ENCODE results near the gene PTPRCAP.
A peak's percentile ranks its signal among the peaks of the same experiment; 100 is the strongest.

The PTPRCAP gene

DNA sequence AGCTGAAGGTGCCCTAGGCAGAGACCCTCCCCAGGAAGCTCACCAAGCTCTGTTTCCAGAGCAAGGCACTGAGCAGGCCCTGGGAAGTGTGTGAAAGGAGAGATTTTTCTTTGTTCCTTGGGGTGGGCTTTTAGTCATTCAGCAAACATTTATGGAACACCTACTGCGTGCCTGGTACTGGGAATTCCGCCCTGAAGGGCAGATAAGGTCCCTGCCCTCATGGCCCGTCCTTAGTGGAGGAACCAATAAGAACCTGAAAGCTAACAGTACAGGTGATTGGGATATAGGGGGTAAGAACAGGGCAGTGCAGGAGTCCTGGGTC, 27.7 kb upstream of the PTPRCAP start:
- DNase-seq (ENCODE audit: low read depth), result no peak

GRCh38 chr11:67464411-67465188, 27.1 kb upstream of the PTPRCAP start:
- peak; percentile 86 for DNase-seq (ENCODE audit: low read depth)

GRCh38 chr11:67463680-67464410, 26.4 kb upstream of the PTPRCAP start:
- DNase-seq (ENCODE audit: low read depth), result no peak

- no peak for DNase-seq (ENCODE audit: low read depth)
Observed at GRCh38 chr11:67463186-67463585, 25.7 kb upstream of the PTPRCAP start.

DNA sequence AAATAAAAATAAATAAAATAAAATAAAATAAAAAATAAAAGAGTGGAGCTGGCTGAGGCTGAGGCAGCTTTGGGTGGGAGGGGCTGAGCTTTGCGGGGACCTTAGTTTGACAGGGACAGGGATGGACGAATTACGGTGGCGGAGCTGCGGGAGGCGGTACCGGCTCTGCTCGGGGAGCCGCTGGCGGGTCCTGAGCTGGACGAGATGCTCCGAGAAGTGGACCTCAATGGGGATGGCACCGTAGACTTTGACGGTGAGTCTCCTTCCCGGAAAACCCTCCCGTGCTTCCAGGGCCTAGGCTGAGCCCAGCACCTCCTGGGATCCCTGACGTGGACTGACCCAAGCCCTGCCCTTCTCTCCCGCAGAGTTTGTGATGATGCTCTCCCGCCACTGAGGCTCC, 20.8 kb upstream of the PTPRCAP start:
- no peak for DNase-seq (ENCODE audit: low read depth)

- no peak for DNase-seq (ENCODE audit: low read depth)
Observed at GRCh38 chr11:67457453-67457852, 20.0 kb upstream of the PTPRCAP start.

DNA sequence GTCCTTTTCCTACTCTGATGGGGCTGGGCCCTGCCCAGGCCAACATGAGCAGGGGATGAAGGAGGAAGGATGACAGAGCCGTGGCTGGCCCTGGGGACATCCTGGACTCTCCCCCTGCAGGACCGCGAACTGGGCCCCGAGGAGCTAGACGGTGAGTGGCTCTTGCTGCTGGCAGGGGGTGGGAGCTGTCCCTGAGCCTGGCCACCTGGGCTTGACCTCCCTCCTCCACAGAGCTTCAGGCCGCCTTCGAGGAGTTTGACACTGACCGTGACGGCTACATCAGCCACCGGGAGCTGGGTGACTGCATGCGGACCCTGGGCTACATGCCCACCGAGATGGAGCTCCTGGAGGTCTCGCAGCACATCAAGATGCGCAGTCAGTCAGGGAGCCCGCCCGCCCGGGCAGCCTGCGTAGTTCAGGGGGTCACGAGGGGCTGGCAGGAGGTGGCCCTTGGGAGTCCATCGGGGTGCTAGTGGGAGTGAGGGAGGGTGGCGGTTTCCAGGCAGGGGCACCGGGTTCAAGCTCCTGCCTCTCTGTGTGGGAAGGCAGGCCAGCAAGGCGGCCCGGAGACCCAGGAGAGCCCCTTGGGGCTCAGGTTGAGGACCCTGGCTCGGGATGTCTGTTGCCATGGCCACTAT, 18.7 kb upstream of the PTPRCAP start:
- DNase-seq (ENCODE audit: low read depth), result no peak

- DNase-seq (ENCODE audit: low read depth), result no peak
Observed at GRCh38 chr11:67455054-67455453, 17.6 kb upstream of the PTPRCAP start, which contains the start of gene CABP4. Gene CABP4 (plus strand): TSS chr11:67455354. CDS start chr11:67455424, 70 bp downstream.

GRCh38 chr11:67453816-67454732, 16.6 kb upstream of the PTPRCAP start:
- no peak for DNase-seq (ENCODE audit: low read depth)

DNA sequence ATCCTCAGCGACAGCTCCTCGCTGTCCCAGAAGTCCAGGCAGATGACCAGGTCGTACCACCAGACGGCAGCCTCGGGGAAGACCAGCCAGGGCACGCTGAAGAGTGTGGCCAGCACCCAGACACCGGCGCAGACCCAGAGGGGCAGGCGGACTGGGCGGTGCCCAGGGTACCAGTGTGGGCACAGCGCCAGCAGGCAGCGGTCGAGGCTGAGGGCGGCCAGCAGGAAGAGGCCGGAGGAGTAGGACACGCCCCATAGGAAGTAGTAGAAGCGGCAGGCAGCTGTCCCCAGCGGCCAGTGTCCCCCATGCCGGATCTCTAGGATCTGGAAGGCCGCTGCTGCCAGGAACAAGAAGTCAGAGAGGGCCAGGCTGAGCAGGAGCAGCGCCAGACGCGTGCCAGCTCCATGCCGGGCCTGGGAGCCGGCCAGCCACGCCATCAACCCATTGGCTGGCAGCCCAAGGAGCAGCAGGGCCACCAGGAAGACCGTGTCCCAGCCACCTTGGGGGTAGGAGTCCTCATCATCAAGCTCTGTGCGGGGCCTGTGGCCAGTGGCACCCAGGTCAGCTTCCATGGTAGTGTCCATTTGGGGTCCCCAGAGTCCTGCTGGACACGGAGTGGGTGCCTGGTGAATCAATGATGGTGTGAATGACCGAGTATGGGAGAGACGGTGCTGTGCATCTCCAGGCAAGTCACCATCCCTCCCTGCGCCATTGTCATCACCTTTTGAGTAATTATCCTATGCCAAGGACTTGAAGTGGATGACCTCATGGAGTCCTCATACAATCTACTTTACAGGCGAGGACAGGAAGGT, 14.9 kb upstream of the PTPRCAP start, which contains the start of gene GPR152:
Gene GPR152 (minus strand): TSS at position 589 of the 812 bp plus-strand sequence. CDS start 5 bp downstream, at position 584.
- DNase-seq (ENCODE audit: low read depth), result no peak

GRCh38 chr11:67451658-67451976, 14.1 kb upstream of the PTPRCAP start:
- no peak for DNase-seq (ENCODE audit: low read depth)

- DNase-seq (ENCODE audit: low read depth), result no peak
Observed at GRCh38 chr11:67450796-67451657, 13.5 kb upstream of the PTPRCAP start.

DNA sequence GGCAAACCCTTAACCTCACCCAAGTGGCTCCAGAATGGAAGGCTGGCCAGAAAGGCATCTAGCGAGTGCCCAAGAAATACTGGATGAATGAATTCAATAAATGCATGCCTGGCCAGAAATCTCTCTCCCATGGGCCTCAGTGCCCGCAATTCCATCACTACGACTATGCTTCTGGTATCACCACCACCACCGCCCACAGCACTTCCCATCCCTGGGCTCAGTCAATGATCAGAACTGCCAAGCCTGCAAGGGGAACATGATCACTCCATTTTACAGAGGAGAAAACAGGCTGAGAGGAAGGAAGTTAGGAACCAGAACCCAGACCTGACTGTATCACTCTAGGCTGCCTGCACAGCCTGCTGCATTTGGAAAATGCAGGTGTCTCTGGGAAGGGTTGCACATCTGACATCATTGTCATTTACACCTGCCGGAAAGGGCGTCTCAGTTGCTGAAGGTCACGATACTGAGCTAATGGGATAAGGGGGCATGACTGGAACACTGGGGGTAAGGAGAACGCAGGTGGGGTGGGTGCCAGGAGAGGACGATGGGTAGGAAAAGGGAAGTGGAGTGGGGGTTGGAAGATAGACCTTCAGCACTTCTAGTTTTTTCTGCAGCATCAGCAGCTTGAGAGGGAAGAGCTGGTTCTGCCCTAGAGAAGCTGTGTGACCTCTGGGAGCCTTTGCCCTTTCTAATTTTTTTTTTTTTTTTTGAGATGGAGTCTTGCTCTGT, 11.8 kb upstream of the PTPRCAP start:
- DNase-seq (ENCODE audit: low read depth), result no peak

GRCh38 chr11:67448220-67448609, 10.7 kb upstream of the PTPRCAP start:
- DNase-seq (ENCODE audit: low read depth), result no peak

DNA sequence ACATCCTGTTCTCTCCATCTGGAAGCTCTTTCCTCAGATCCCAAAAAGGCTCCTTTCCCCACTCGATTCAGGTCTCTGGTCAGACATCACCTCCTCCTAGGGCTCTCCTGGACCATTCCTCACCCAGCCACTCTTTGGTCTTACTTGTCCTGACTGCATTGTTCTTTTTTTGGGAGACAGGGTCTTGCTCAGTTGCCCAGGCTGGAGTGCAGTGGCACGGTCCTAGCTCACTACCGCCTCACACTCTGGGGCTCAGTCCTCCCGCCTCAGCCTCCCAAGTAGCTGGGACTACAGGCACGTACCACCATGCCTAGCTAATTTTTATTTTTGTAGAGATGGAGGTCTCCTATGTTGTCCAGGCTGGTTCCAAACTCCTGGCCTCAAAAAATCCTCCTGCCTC, 8.0 kb upstream of the PTPRCAP start:
- DNase-seq (ENCODE audit: low read depth), result no peak

DNA sequence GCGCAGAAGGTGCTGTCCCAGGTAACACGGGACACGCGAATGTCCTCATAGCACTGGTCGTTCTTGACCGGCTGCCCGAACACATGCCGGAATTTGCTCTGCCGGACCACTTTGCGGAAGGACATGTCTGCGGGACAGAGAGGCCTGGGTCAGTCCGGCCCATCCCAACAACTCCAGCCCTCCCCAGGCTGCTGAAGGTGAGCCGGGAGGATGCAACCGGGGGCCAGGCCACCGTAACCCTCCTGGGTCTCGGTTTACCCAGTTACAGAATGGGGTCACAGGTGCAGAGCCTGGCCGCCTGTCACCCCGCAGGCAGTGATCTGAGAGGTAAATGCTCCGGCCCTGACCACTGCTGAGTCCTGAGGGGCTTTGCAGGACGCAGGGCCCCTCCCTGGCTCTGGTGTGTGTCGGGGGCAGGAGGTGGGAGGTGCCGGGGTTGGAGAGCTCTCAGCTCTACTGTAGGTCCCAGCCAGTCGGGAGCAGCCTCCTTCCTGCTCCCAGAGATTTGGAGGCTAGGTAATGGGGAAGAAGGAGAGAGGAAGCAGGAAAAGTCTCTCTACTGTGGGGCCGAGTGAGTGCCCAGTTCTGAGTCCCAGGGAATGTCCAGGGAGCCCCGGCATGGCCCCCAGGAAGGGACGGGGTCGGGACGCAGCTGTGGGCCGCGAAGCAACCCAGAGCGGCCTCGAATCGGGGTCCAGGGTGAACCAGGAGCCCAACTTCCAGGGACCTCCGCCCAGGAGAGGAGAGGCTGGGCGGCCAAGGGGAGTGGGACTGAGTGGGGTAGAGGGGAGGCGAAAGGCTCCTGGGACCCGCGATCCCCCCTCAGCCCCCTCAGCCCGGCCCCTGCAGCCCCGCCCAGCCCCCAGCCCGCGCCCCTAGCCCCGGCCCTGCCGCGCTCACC, 5.3 kb upstream of the PTPRCAP start:
- no peak for DNase-seq (ENCODE audit: low read depth)

- DNase-seq (ENCODE audit: low read depth), result no peak
Observed at GRCh38 chr11:67441731-67442351, 4.4 kb upstream of the PTPRCAP start.

DNA sequence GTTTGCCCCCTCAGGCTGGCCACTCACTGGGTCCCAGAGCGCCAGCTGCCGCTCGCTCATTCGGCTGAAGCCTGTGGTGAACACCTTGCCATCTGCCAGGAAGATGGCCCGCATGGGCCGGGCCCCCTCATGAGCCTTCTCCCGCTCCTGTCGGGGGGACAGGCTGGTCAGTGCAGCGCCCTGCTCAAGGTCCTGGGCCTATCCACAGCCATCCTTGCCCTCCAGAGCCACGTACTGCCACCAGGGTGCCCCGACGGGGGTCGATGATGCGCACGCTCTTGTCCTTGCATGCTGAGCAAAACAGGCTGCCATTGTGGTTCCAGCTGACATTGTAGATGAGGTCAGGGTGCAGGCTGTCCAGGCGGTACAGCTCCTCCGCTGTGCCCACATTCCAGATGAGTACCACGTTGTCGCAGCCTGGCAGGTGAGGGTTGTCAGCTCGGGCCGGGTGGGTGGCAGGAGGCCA, 3.6 kb upstream of the PTPRCAP start:
- no peak for DNase-seq (ENCODE audit: low read depth)

Measured in activated T-cell treated with anti-CD3 and anti-CD28 coated beads for 24 hours (primary cell).